ENCODE data around the gene AVPI1. TPM values are rescaled to one million over a fixed set of nuclear protein-coding genes. Genes with fewer than 3 reads are reported as not detected.
A peak's percentile ranks its signal among the peaks of the same experiment; 100 is the strongest.

Gene AVPI1
- total and polyA plus RNA-seq, 2 of the 13 experiments (the other 11 are each of a cell fraction or from before 2014, with no cell fraction given), result 39.8 to 61.2 TPM

DNA sequence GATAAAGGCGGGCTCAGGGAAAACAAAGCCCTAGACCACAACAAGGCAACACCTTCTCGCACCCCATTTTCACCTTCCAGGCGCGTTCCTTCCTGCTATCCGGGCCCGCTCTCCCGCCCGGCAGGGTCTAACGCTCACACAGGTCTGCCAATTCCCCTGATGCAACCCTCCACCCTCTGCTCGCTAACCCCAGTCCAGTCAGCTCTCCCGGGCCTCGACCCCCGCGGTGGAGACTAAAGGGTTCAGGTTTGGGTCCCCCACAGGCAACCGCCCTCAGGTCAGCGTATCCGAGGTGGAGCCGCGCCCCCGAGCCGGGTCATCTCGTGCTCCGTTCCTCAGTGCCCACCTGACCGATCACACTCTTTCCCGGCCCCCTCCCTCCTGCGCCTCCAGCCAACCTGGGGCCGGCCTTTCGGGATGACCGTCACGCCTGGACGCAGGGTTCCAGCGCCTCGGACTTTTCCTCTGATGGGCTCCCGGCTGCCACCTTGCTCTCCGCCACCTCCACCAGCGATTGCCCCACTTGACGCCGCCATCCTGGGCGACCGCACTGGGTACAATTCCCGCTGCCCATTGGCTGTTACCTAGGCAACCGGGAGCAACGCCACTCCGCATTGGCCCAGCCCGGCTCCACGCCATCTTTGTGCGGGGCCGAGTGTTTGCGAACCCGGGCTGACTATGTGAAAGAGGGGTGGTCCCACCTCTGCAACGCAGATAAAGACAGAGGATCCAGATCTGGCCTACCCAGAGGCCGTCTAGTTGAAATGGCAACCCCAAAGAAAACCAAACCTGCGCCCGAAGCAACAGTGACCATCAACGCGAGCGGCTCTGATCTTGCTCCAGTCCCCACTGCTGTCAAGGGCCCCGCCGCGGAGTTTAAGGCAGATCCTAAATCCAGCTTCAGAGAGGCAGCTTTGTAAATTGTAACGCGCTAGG, 53.8 kb downstream of the AVPI1 start, which contains the start of gene MORN4 (continued):
- TF ChIP-seq, protein P1, sequence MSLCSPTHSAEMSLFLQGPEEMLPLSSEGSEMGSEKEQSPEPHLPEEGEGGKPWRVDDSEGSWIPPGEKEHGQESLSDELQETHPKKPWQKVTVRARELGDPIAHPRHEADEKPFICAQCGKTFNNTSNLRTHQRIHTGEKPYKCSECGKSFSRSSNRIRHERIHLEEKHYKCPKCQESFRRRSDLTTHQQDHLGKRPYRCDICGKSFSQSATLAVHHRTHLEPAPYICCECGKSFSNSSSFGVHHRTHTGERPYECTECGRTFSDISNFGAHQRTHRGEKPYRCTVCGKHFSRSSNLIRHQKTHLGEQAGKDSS (CRISPR knock-in tag; IDR thresholded peaks at IDR 0.05; ENCODE audit: borderline replicate concordance, low read depth), result no peak
- TF ChIP-seq ATF1 (CRISPR knock-in tag; IDR thresholded peaks at IDR 0.05), result no peak
- TF ChIP-seq ZSCAN21 (CRISPR knock-in tag; IDR thresholded peaks at IDR 0.05; ENCODE audit: borderline replicate concordance), result no peak
- TF ChIP-seq ZNF562 (CRISPR knock-in tag; IDR thresholded peaks at IDR 0.05; ENCODE audit: borderline replicate concordance), result no peak
- TF ChIP-seq NCOA2 (CRISPR knock-in tag; IDR thresholded peaks at IDR 0.05), result no peak; the same call in 1 of the 2 replicates
- no peak for TF ChIP-seq SIX4 (CRISPR knock-in tag; IDR thresholded peaks at IDR 0.05)
- no peak for TF ChIP-seq PCBP2 (optimal IDR thresholded peaks at IDR 0.05; ENCODE audit: low read depth, low read length, poor library complexity, severe bottlenecking)
- peak; percentile 60; the same call in 1 of the 2 replicates for TF ChIP-seq TBX2 (CRISPR knock-in tag; IDR thresholded peaks at IDR 0.05; ENCODE audit: borderline replicate concordance)
- no peak for TF ChIP-seq ZNF407 (CRISPR knock-in tag; IDR thresholded peaks at IDR 0.05; ENCODE audit: not compliant biosample characterization)
- TF ChIP-seq ZBED4 (CRISPR knock-in tag; IDR thresholded peaks at IDR 0.05; ENCODE audit: borderline replicate concordance), result 0 out of 2 replicates have a peak, but pooled peaks have one; percentile 46
- TF ChIP-seq ZNF180 (CRISPR knock-in tag; IDR thresholded peaks at IDR 0.05; ENCODE audit: borderline replicate concordance, low read depth), result no peak
- 0 out of 2 replicates have a peak, but pooled peaks have one; percentile 44 for TF ChIP-seq ZNF251 (CRISPR knock-in tag; IDR thresholded peaks at IDR 0.05)
- TF ChIP-seq CBFB (CRISPR knock-in tag; IDR thresholded peaks at IDR 0.05), result no peak
- TF ChIP-seq ZNF382 (CRISPR knock-in tag; IDR thresholded peaks at IDR 0.05; ENCODE audit: borderline replicate concordance), result no peak

Measured in HepG2 (cell line).